Colonic mucosa (tissue), 4 donors: ENCODE results near the gene SLC5A10. TPM values are rescaled to one million over a fixed set of nuclear protein-coding genes. Genes with fewer than 3 reads are reported as not detected.

Experiments used
- DNase-seq: peaks from one replicate; pipeline ENCODE4 v3.0.0-alpha.2; 2020
- H3K27ac ChIP-seq: fragments of 200-600 bp; one replicate; pipeline ENCODE4 v1.8.0; 2021
- H3K27me3 ChIP-seq: fragments of 200-600 bp; one replicate; pipeline ENCODE4 v1.8.0; 2021
- H3K36me3 ChIP-seq: fragments of 200-600 bp; one replicate; pipeline ENCODE4 v1.8.0; 2021
- H3K4me1 ChIP-seq: fragments of 200-600 bp; one replicate; pipeline ENCODE4 v1.8.0; 2021; ENCODE audit warnings: mild to moderate bottlenecking
- H3K4me3 ChIP-seq: fragments of 200-600 bp; one replicate; pipeline ENCODE4 v1.8.0; 2021
- H3K9ac ChIP-seq, 2 donors: one replicate each; pipeline ENCODE4 v1.7.0; 2013; ENCODE audit warnings: control low read depth in 2 of 2, low read depth in 2 of 2, low read length in 2 of 2
- H3K9me3 ChIP-seq: fragments of 200-600 bp; one replicate; pipeline ENCODE4 v1.8.0; 2021
- CTCF ChIP-seq: fragments of 200-600 bp; IDR thresholded peaks from one replicate; pipeline ENCODE4 v1.8.0; 2022; ENCODE audit warnings: antibody characterized with exemption, mild to moderate bottlenecking
- intact Hi-C: fragments of 100-400 bp; cut with DNase I; formaldehyde crosslinking; loops from one replicate; pipeline ENCODE4 v1.14.1; 2022
- total RNA-seq, 2 donors: library from RNA; stranded (reverse); fragmentation: NEBNext Ultra II Directional in 1 of 2; extraction: Animal tissue kit (Norgen Biotek cat#: 25700) in 1 of 2; gene quantifications; one replicate each; pipeline ENCODE4 v1.2.1, GENCODE V29; 2021
- donor health status: healthy.
- donor health status: DM: no; HTN: no; CAD: no.
- donor health status: DM: no; HTN: no; CAD: no.

The SLC5A10 gene
- total RNA-seq, 2 donors from 2014 or later: 0.16 TPM; not detected in 1

GRCh38 chr17:18992454-18993130 lies 40.6 kb downstream of the SLC5A10 start:
- DNase-seq: no peak
- H3K4me1 ChIP-seq: peaks cover 12% of the 10 kb centered on the region
- H3K27me3 ChIP-seq: no peaks in the 10 kb centered on the region
- H3K27ac ChIP-seq: no peak overlapping the region
- H3K4me3 ChIP-seq: no peak overlapping the region
- H3K9me3 ChIP-seq: no peaks in the 10 kb centered on the region
- intact Hi-C loops: no loop called here
- H3K36me3 ChIP-seq: no peaks in the 10 kb centered on the region
- no peak for TF ChIP-seq CTCF
- no peak overlapping the region for H3K9ac ChIP-seq

GRCh38 chr17:18993905-18994526 lies 42.1 kb downstream of the SLC5A10 start:
- Histone ChIP-seq H3K36me3 (no peaks in the 10 kb centered on the region), H3K9ac (peak overlapping the region in 1 of 2 donors; percentile 32), H3K4me3 (no peak overlapping the region), H3K27ac (no peak overlapping the region), H3K27me3 (no peaks in the 10 kb centered on the region), H3K9me3 (no peaks in the 10 kb centered on the region), H3K4me1 (peaks cover 2% of the 10 kb centered on the region)
- no peak for TF ChIP-seq CTCF
- no peak for DNase-seq
- intact Hi-C loops: no loop called here

GRCh38 chr17:18994631-18995030 lies 42.7 kb downstream of the SLC5A10 start:
- no peak for TF ChIP-seq CTCF

GRCh38 chr17:18995220-18995619 lies 43.3 kb downstream of the SLC5A10 start:
- Histone ChIP-seq H3K4me3 (no peak overlapping the region), H3K27me3 (no peaks in the 10 kb centered on the region), H3K9me3 (no peaks in the 10 kb centered on the region), H3K27ac (no peak overlapping the region), H3K9ac (no peak overlapping the region), H3K36me3 (no peaks in the 10 kb centered on the region), H3K4me1 (no peaks in the 10 kb centered on the region)
- no peak for TF ChIP-seq CTCF
- no peak for DNase-seq
- intact Hi-C loops: no loop called here

More at GRCh38 chr17:18994631-18995030, 42.7 kb downstream of the SLC5A10 start:
- Histone ChIP-seq H3K4me3 (no peak overlapping the region), H3K4me1 (no peaks in the 10 kb centered on the region), H3K9me3 (no peaks in the 10 kb centered on the region), H3K27ac (no peak overlapping the region), H3K27me3 (no peaks in the 10 kb centered on the region), H3K36me3 (no peaks in the 10 kb centered on the region), H3K9ac (peak overlapping the region in 1 of 2 donors; percentile 32)
- intact Hi-C loops: no loop called here
- DNase-seq: no peak

GRCh38 chr17:18996458-18996857 lies 44.5 kb downstream of the SLC5A10 start:
- no peak overlapping the region for H3K9ac ChIP-seq
- no peak for DNase-seq
- TF ChIP-seq CTCF: no peak
- no peaks in the 10 kb centered on the region for H3K36me3 ChIP-seq
- H3K27me3 ChIP-seq: no peaks in the 10 kb centered on the region
- H3K4me1 ChIP-seq: no peaks in the 10 kb centered on the region
- H3K27ac ChIP-seq: no peak overlapping the region
- no peaks in the 10 kb centered on the region for H3K9me3 ChIP-seq
- no peak overlapping the region for H3K4me3 ChIP-seq
- intact Hi-C loops: no loop called here
